ENCODE results near the gene TMPRSS9.
"Not testable (repeated sequence)": the region's sequence is repeated elsewhere in the genome, so short reads cannot be mapped to it uniquely, and the experiment has no call there.

Gene TMPRSS9

GRCh38 chr19:2343289-2343982, 16.6 kb upstream of the TMPRSS9 start:
- DNase-seq, result no peak

DNA sequence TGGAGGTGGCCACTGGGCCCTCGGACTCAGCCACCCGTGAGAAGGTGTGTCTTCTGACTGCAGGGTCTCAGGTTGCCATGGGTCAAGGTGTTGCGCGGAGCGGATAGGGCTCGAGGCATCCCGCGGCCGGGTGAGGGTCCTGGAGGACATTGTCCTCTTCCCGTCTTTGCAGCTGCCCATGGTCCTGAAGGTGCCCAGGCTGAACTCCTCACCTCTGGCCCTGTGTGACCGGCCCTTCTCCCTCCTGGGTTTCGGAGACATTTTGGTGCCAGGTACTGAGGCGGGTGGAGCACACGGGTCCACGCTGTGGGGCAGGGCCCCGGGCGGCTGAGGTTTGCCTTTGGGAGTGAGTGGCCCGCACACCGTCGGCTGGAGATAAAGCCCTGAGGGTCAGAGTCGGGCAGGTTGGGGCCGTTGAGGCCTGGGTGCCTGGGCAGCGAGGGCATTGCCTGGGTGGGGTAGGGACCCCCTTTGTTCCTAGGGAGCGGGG, 15.6 kb upstream of the TMPRSS9 start:
- no peak for DNase-seq

- DNase-seq, result no peak
Observed at GRCh38 chr19:2345076-2345475, 15.0 kb upstream of the TMPRSS9 start.

DNA sequence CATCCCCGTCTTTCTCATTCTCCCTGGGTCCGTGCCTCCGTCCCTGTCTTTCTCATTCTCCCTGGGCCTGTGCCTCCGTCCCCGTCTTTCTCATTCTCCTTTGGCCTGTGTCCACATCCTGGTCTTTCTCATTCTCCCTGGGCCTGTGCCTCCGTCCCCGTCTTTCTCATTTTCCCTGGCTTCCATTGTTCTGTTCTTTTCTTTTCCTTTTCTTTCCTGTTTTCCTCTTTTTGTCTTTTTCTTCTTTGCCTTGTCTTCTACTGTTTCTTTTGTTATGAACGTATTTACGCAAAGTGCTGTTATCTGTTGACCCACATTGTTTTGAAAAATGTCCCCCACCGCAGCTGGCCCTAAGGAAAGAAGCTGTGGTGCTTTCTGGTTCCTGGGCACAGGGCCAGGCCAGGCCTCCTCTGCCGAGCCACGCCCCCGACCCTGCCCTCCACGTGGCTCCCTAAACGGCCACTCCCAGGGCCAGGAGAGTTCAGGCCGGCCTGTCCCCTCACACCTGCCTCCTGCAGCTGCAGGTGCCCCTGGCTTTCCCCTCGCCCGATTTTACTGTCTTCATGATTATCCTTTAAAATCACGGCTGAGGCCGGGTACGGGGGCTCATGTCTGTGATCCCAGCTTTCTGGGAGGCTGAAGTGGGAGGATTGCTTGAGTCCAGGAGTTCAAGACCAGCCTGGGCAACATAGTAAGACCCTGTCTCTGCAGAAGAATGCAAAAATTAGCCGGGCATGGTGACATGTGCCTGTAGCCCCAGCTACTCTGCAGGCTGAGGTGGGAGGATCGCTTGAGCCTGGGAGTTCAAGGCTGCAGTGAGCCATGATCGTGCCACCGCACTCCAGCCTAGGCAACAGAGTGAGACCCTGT, 14.0 kb upstream of the TMPRSS9 start:
- no peak for DNase-seq

DNA sequence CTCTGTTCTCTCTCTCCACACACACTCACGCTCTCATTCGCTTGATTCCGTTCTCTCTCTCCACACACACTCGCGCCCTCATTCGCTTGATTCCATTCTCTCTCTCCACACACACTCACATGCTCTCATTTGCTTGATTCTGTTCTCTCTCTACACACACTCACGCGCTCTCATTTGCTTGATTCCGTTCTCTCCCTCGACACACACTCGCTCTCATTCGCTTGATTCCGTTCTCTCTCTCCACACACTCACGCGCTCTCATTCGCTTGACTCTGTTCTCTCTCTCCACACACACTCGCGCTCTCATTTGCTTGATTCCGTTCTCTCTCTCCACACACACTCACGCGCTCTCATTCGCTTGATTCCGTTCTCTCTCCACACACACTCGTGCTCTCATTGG, 10.2 kb upstream of the TMPRSS9 start:
- not testable (repeated sequence) for DNase-seq

DNA sequence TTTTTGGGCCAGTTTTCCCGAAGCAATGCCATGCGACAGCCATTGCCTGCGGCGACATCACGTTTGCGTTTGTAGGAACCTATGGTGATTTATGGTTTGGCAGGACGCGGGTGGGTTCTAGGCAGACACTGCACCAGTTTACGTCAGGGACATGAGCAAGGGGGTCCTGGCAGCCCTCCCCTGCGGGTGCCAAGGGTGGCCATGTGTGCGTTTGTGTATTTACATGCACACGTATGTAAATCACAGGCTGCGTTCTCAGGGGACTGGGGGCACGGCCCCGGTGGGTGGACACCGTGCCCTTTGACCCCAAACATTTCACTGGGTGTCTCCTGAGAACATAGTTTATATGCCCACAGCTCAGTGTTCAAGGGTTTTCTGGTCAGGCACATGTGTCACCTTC, 9.4 kb upstream of the TMPRSS9 start:
- no peak for DNase-seq

- DNase-seq, result no peak
Observed at GRCh38 chr19:2351591-2351990, 8.5 kb upstream of the TMPRSS9 start.

GRCh38 chr19:2352121-2352520, 7.9 kb upstream of the TMPRSS9 start:
- no peak for DNase-seq

- no peak for DNase-seq
Observed at GRCh38 chr19:2353159-2353886, 6.7 kb upstream of the TMPRSS9 start.

DNA sequence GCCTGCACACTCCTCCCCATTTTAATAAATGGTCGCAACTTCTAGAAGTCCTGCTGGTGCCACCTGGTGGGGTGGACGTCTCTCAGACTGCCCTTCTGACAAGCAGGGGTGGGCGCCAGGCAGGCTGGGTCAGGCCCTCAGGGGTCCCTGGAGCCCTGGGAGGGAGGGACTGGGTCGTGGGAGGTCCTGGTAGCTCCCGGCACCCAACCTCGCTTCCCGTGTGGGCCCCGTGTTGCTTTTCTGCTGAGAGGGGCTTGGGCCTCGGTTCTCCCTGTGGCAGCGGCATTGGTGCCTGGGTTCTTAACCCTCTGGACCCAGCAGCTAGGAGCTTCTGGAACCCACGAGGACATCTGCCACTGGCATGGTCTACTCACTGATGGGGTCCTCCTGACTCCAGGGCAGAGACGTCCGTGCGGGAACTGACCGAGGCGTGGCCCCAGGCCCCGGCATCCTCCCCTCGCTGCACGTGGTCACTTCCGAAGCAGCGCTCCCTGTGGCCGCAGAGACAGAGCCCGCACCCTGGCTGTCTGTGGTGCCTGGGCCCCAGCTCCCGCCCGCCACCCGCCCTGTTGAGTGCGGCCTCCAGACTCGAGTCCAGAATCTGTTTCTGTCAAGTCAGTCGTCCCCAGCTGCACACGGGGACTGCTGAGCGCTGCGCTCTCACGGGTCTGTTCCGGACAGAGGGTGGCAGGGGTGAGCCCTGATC, 6.0 kb upstream of the TMPRSS9 start:
- no peak for DNase-seq

- no peak for DNase-seq
Observed at GRCh38 chr19:2354670-2355069, 5.4 kb upstream of the TMPRSS9 start.

GRCh38 chr19:2355168-2356035, 4.7 kb upstream of the TMPRSS9 start:
- no peak for DNase-seq

GRCh38 chr19:2356036-2356646, 3.9 kb upstream of the TMPRSS9 start:
- DNase-seq, result no peak

GRCh38 chr19:2357279-2358206, 2.5 kb upstream of the TMPRSS9 start:
- no peak for DNase-seq

- no peak for DNase-seq
Observed at GRCh38 chr19:2358548-2359173, 1.4 kb upstream of the TMPRSS9 start.

- no peak for DNase-seq
Observed at GRCh38 chr19:2360833-2361232, 768 bp downstream of the TMPRSS9 start.

DNA sequence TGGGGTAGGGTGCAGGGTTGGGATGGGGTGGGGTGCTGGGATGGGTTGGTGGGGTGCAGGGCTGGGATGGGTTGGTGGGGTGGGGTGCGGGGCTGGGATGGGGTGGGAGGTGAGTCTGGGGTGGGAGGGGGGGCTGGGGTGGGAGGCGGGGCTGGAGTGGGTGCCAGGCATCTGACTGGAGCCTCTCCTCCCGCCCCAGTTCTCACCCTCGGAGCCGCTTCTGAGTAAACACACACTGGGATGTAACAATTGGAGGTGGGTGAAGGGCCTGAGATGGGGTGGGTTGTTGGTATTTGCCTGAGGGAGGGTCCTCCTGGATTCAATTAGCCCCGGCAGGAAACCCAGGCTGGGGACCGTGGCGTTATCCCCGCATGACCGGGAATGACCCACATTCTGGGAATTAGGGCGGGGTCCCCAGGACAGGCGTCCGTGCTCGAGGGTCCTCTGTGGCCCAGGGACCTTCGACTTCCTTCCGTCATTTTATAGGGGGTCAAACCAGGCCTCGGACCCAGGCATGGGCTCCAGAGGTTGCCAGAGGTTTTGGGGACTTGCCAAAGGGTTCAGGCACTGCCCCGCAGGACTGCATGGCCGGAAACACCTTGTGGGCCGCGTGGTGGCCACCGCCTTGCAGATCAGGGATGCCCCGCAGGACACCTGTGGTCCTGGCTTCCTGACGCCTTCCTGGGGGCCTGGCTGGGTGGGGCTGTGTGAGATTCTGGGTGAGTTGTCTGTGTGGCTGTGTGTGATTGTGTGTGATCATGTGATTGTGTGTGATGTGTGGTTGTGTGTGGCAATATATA, 1.4 kb downstream of the TMPRSS9 start:
- no peak for DNase-seq

GRCh38 chr19:2362046-2362969, 2.2 kb downstream of the TMPRSS9 start:
- DNase-seq, result no peak
